Endodermal cell (in vitro differentiated cells): ENCODE measurements around the gene LYRM4. TPM values are rescaled to one million over a fixed set of nuclear protein-coding genes. Genes with fewer than 3 reads are reported as not detected.
A peak's percentile ranks its signal among the peaks of the same experiment; 100 is the strongest.

Source experiments
- DNase-seq: peaks from one replicate; pipeline ENCODE4 v3.0.0-alpha.2; 2017
- H3K27ac ChIP-seq: 2 replicates; pipeline ENCODE4 v1.5.1; 2013; ENCODE audit warnings: mild to moderate bottlenecking, low read depth, low read length, moderate library complexity
- H3K27me3 ChIP-seq: 2 replicates; pipeline ENCODE4 v1.6.1; 2013; ENCODE audit warnings: mild to moderate bottlenecking, low read length, moderate library complexity; ENCODE audit not compliant: insufficient read depth, control insufficient read depth, poor library complexity, severe bottlenecking
- H3K36me3 ChIP-seq: 2 replicates; pipeline ENCODE4 v1.7.0; 2013; ENCODE audit warnings: mild to moderate bottlenecking, low read length, moderate library complexity; ENCODE audit not compliant: control insufficient read depth, insufficient read depth
- H3K4me1 ChIP-seq: one replicate; pipeline ENCODE4 v1.7.0; 2013; ENCODE audit warnings: low read length; ENCODE audit not compliant: control insufficient read depth, insufficient read depth
- H3K4me3 ChIP-seq: 2 replicates; pipeline ENCODE4 v1.5.1; 2013; ENCODE audit warnings: mild to moderate bottlenecking, low read length, moderate library complexity
- H3K9ac ChIP-seq: 2 replicates; pipeline ENCODE4 v1.6.1; 2013; ENCODE audit warnings: mild to moderate bottlenecking, low read length, moderate library complexity; ENCODE audit not compliant: poor library complexity, severe bottlenecking; ENCODE audit errors: extremely low read depth
- H3K9me3 ChIP-seq: 2 replicates; pipeline ENCODE4 v1.6.1; 2013; ENCODE audit warnings: mild to moderate bottlenecking, low read length, moderate library complexity; ENCODE audit not compliant: control insufficient read depth
- H3K27ac Mint-ChIP-seq: 2 replicates; pipeline ENCODE4 v1.8.0; 2020; ENCODE audit warnings: mixed read lengths
- H3K27me3 Mint-ChIP-seq: 2 replicates; pipeline ENCODE4 v1.8.0; 2021; ENCODE audit warnings: mild to moderate bottlenecking, mixed read lengths; ENCODE audit not compliant: insufficient read depth
- H3K36me3 Mint-ChIP-seq: 2 replicates; pipeline ENCODE4 v1.8.0; 2020; ENCODE audit warnings: low read depth, mixed read lengths
- H3K4me1 Mint-ChIP-seq: 2 replicates; pipeline ENCODE4 v1.8.0; 2020; ENCODE audit warnings: mixed read lengths
- H3K4me3 Mint-ChIP-seq: 2 replicates; pipeline ENCODE4 v1.8.0; 2020; ENCODE audit warnings: mild to moderate bottlenecking, moderate library complexity, mixed read lengths
- H3K9me3 Mint-ChIP-seq: 2 replicates; pipeline ENCODE4 v1.8.0; 2020; ENCODE audit warnings: mild to moderate bottlenecking, mixed read lengths
- CTCF ChIP-seq: fragments of 200-600 bp; sonication (generic); conservative IDR thresholded peaks from 2 replicates; pipeline ENCODE4 v1.5.0; 2021; ENCODE audit warnings: antibody characterized with exemption, mild to moderate bottlenecking
- WGBS, 2 experiments: methylation state at CpG; one replicate each; pipeline versions ENCODE4 v1.1.5 to v1.1.7; 2013; ENCODE audit warnings: missing lambda C conversion rate in 2 of 2, mixed read lengths in 1 of 2; ENCODE audit not compliant: insufficient coverage in 1 of 2, insufficient read length in 1 of 2; 5-methylcytosine and 5-hydroxymethylcytosine counted together
- long read RNA-seq, 4 experiments: library from polyadenylated mRNA in 2 of 4; library from RNA in 1 of 4; library from capped mRNA in 1 of 4; stranded (forward) in 3 of 4; unstranded in 1 of 4; transcript quantifications; one replicate each; pipeline ENCODE4 v2.0.0, GENCODE V29; 2020 to 2021; ENCODE audit warnings: inconsistent platforms in 1 of 4
- polyA plus RNA-seq, 2 experiments: library from polyadenylated mRNA; stranded (reverse); fragments of 50-300 nt; gene quantifications; one replicate each; pipeline ENCODE4 v1.2.3, GENCODE V29; 2013
- total RNA-seq, 2 donors: library from RNA; stranded (reverse); fragmentation: NEBNext Ultra II Directional in 1 of 2; extraction: Animal tissue kit (Norgen Biotek cat#: 25700) in 1 of 2; gene quantifications; 2 replicates in 1 of 2; 3 replicates in 1 of 2; pipeline ENCODE4 v1.2.1, GENCODE V29; 2021

Gene LYRM4
- 10 to 100 TPM; 32.1 to 44.3 TPM for total RNA-seq
- 48.1 TPM for polyA plus RNA-seq (2013, experiment 1 of 2)
- 41.4 TPM for polyA plus RNA-seq (2013, experiment 2 of 2)
- long read RNA-seq, experiment 1, full-length matches to known transcripts: 29 of 36 reads
- long read RNA-seq, experiment 1, partial matches to known transcripts: 2 of 36 reads
- long read RNA-seq, experiment 1, other reads (novel, unspliced or antisense): 5 of 36 reads
- long read RNA-seq, experiment 2, full-length matches to known transcripts: 30 of 34 reads
- long read RNA-seq, experiment 2, partial matches to known transcripts: 1 of 34 reads
- long read RNA-seq, experiment 2, other reads (novel, unspliced or antisense): 3 of 34 reads
- long read RNA-seq, experiment 3, full-length matches to known transcripts: 43 of 53 reads
- long read RNA-seq, experiment 3, partial matches to known transcripts: 5 of 53 reads
- long read RNA-seq, experiment 3, other reads (novel, unspliced or antisense): 5 of 53 reads
- long read RNA-seq, experiment 4, full-length matches to known transcripts: 56 of 59 reads
- long read RNA-seq, experiment 4, partial matches to known transcripts: 0 of 59 reads
- long read RNA-seq, experiment 4, other reads (novel, unspliced or antisense): 3 of 59 reads

- no peaks in the 10 kb centered on the region for H3K4me1 ChIP-seq
- H3K27me3 ChIP-seq: no peaks in the 10 kb centered on the region
- WGBS, 2 experiments: 0% methylated on average over 16 to 85 of the region's 85 CpGs
- peaks cover 5% of the 10 kb centered on the region for H3K9me3 Mint-ChIP-seq
- peaks cover 14% of the 10 kb centered on the region for H3K36me3 ChIP-seq
- peak within 1 kb of the TSS; percentile 100 for H3K27ac Mint-ChIP-seq
- H3K27me3 Mint-ChIP-seq: no peaks in the 10 kb centered on the region
- H3K9me3 ChIP-seq: no peaks in the 10 kb centered on the region
- peak; percentile 97 for DNase-seq
- H3K4me3 Mint-ChIP-seq: peak within 1 kb of the TSS; percentile 98
- H3K27ac ChIP-seq: peak within 1 kb of the TSS; percentile 99
- H3K4me1 Mint-ChIP-seq: peaks cover 11% of the 10 kb centered on the region
- H3K9ac ChIP-seq: peak within 1 kb of the TSS; percentile 94
- H3K36me3 Mint-ChIP-seq: peaks cover 25% of the 10 kb centered on the region
- H3K4me3 ChIP-seq: peak within 1 kb of the TSS; percentile 100
- TF ChIP-seq CTCF: peak; percentile 67
These were observed at the start of gene LYRM4, which contains the start of gene FARS2 for GRCh38 chr6:5260661-5261544. TSS of gene LYRM4 (minus strand) at chr6:5260950. CDS start at chr6:5260733, 217 bp downstream. TSS of gene FARS2 (plus strand) at chr6:5261513.

- WGBS, 2 experiments: 75 to 90% methylated on average over 4 of the region's 4 CpGs
- Histone ChIP-seq H3K27me3 (no peaks in the 10 kb centered on the region), H3K27ac (no peak overlapping the region), H3K9ac (no peak overlapping the region), H3K4me3 (no peak overlapping the region), H3K36me3 (no peaks in the 10 kb centered on the region), H3K4me1 (no peaks in the 10 kb centered on the region), H3K9me3 (no peaks in the 10 kb centered on the region)
- peak; percentile 58 for DNase-seq
- no peak overlapping the region for H3K4me3 Mint-ChIP-seq
- H3K4me1 Mint-ChIP-seq: peaks cover 21% of the 10 kb centered on the region
- H3K27ac Mint-ChIP-seq: no peak overlapping the region
- TF ChIP-seq CTCF: no peak
- no peaks in the 10 kb centered on the region for H3K27me3 Mint-ChIP-seq
- H3K36me3 Mint-ChIP-seq: no peaks in the 10 kb centered on the region
- no peaks in the 10 kb centered on the region for H3K9me3 Mint-ChIP-seq
These were observed 47.3 kb upstream of the LYRM4 start for GRCh38 chr6:5308066-5308465.

- Histone ChIP-seq H3K27ac (no peak overlapping the region), H3K9ac (no peak overlapping the region), H3K36me3 (no peaks in the 10 kb centered on the region), H3K4me3 (no peak overlapping the region), H3K27me3 (no peaks in the 10 kb centered on the region), H3K9me3 (no peaks in the 10 kb centered on the region), H3K4me1 (no peaks in the 10 kb centered on the region)
- no peak overlapping the region for H3K4me3 Mint-ChIP-seq
- H3K27me3 Mint-ChIP-seq: no peaks in the 10 kb centered on the region
- no peak overlapping the region for H3K27ac Mint-ChIP-seq
- H3K9me3 Mint-ChIP-seq: no peaks in the 10 kb centered on the region
- no peaks in the 10 kb centered on the region for H3K36me3 Mint-ChIP-seq
- no peak for TF ChIP-seq CTCF
- DNase-seq: no peak
- H3K4me1 Mint-ChIP-seq: peaks cover 17% of the 10 kb centered on the region
These were observed 46.3 kb upstream of the LYRM4 start for GRCh38 chr6:5307058-5307457.
